ENCODE data around the gene ATRX.

GRCh38 chrX:77668391-77669237, 117.4 kb downstream of the ATRX start:
- TF ChIP-seq CTCF (IDR thresholded peaks at IDR 0.05; ENCODE audit: poor library complexity) (no peak), EZH2 (IDR thresholded peaks at IDR 0.05; ENCODE audit: borderline replicate concordance) (no peak), EZH2phosphoT487 (IDR thresholded peaks at IDR 0.05; ENCODE audit: low read depth, severe bottlenecking, unreplicated experiment) (no peak)

Data from hepatocyte (in vitro differentiated cells).